Colonic mucosa (tissue), 4 donors: ENCODE measurements around the gene GATAD2B. TPM values are rescaled to one million over a fixed set of nuclear protein-coding genes. Genes with fewer than 3 reads are reported as not detected.

Experiments used
- DNase-seq: peaks from one replicate; pipeline ENCODE4 v3.0.0-alpha.2; 2020
- H3K27ac ChIP-seq: fragments of 200-600 bp; one replicate; pipeline ENCODE4 v1.8.0; 2021
- H3K27me3 ChIP-seq: fragments of 200-600 bp; one replicate; pipeline ENCODE4 v1.8.0; 2021
- H3K36me3 ChIP-seq: fragments of 200-600 bp; one replicate; pipeline ENCODE4 v1.8.0; 2021
- H3K4me1 ChIP-seq: fragments of 200-600 bp; one replicate; pipeline ENCODE4 v1.8.0; 2021; ENCODE audit warnings: mild to moderate bottlenecking
- H3K4me3 ChIP-seq: fragments of 200-600 bp; one replicate; pipeline ENCODE4 v1.8.0; 2021
- H3K9ac ChIP-seq, 2 donors: one replicate each; pipeline ENCODE4 v1.7.0; 2013; ENCODE audit warnings: control low read depth in 2 of 2, low read depth in 2 of 2, low read length in 2 of 2
- H3K9me3 ChIP-seq: fragments of 200-600 bp; one replicate; pipeline ENCODE4 v1.8.0; 2021
- intact Hi-C: fragments of 100-400 bp; cut with DNase I; formaldehyde crosslinking; loops from one replicate; pipeline ENCODE4 v1.14.1; 2022
- total RNA-seq, 2 donors: library from RNA; stranded (reverse); fragmentation: NEBNext Ultra II Directional in 1 of 2; extraction: Animal tissue kit (Norgen Biotek cat#: 25700) in 1 of 2; gene quantifications; one replicate each; pipeline ENCODE4 v1.2.1, GENCODE V29; 2021
- TF ChIP-seq, protein P1 (sequence below): fragments of 200-600 bp; IDR thresholded peaks from one replicate; pipeline ENCODE4 v1.8.0; 2022; ENCODE audit warnings: antibody characterized with exemption, mild to moderate bottlenecking
- donor health status: healthy.
- donor health status: DM: no; HTN: no; CAD: no.
- donor health status: DM: no; HTN: no; CAD: no.

Gene GATAD2B
- total RNA-seq, 2 donors from 2014 or later, result 32.5 to 36.5 TPM

- Histone ChIP-seq H3K4me1 (peaks cover 23% of the 10 kb centered on the region), H3K9ac (peak overlapping the region in 1 of 2 donors; percentile 21), H3K4me3 (no peak overlapping the region), H3K27ac (no peak overlapping the region), H3K36me3 (peaks cover 11% of the 10 kb centered on the region), H3K27me3 (no peaks in the 10 kb centered on the region), H3K9me3 (no peaks in the 10 kb centered on the region)
- no peak for DNase-seq
- TF ChIP-seq, protein P1, sequence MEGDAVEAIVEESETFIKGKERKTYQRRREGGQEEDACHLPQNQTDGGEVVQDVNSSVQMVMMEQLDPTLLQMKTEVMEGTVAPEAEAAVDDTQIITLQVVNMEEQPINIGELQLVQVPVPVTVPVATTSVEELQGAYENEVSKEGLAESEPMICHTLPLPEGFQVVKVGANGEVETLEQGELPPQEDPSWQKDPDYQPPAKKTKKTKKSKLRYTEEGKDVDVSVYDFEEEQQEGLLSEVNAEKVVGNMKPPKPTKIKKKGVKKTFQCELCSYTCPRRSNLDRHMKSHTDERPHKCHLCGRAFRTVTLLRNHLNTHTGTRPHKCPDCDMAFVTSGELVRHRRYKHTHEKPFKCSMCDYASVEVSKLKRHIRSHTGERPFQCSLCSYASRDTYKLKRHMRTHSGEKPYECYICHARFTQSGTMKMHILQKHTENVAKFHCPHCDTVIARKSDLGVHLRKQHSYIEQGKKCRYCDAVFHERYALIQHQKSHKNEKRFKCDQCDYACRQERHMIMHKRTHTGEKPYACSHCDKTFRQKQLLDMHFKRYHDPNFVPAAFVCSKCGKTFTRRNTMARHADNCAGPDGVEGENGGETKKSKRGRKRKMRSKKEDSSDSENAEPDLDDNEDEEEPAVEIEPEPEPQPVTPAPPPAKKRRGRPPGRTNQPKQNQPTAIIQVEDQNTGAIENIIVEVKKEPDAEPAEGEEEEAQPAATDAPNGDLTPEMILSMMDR, result no peak
- intact Hi-C loops, result no loop called here
Measured at GRCh38 chr1:153961421-153961820, 38.6 kb upstream of the GATAD2B start.

- H3K9ac ChIP-seq, result no peak overlapping the region
- TF ChIP-seq, protein P1, result no peak
- intact Hi-C loops, result no loop called here
- peaks cover 11% of the 10 kb centered on the region for H3K36me3 ChIP-seq
- H3K27me3 ChIP-seq, result no peaks in the 10 kb centered on the region
- DNase-seq, result no peak
- no peak overlapping the region for H3K4me3 ChIP-seq
- H3K9me3 ChIP-seq, result no peaks in the 10 kb centered on the region
- H3K27ac ChIP-seq, result no peak overlapping the region
- peaks cover 14% of the 10 kb centered on the region for H3K4me1 ChIP-seq
Measured at GRCh38 chr1:153960206-153960605, 37.4 kb upstream of the GATAD2B start.

DNA sequence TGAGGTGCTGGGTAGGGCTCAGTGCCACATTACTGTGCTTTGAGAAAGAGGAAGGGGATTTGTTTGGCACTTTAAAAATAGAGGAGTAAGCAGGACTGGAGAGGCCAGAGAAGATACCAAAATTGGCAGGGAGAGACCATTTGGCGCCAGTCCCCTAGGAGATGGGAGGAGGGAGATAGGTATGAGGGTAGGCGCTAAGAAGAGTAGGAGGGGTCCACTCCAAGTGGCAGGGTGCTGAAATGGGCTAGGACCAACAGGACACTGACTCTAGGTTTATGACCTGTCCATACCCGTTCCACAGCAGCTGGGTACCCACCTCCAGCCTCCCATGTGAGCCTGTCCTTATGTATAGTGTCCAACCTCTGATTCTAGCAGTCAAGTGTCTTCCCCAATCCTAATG, 36.7 kb upstream of the GATAD2B start:
- Histone ChIP-seq H3K4me3 (no peak overlapping the region), H3K9me3 (no peaks in the 10 kb centered on the region), H3K27ac (no peak overlapping the region), H3K27me3 (no peaks in the 10 kb centered on the region), H3K36me3 (peaks cover 11% of the 10 kb centered on the region), H3K9ac (no peak overlapping the region), H3K4me1 (peaks cover 14% of the 10 kb centered on the region)
- intact Hi-C loops, result no loop called here
- TF ChIP-seq, protein P1, result no peak
- DNase-seq, result no peak

DNA sequence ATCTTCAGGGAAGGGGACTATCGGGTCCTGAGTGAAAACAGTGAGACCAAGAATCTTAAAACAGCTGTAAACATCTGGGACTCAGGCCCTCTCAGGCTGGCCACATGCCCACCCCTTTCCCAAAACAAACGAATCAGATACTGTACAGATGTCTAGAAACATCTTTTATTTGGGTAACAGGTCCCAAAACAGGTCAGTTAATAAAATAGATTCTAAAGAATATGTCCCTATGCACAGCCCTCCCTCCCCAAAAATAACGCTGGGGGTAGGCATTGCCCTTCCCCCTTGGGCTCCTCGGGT, 36.1 kb upstream of the GATAD2B start:
- Histone ChIP-seq H3K9me3 (no peaks in the 10 kb centered on the region), H3K27ac (peak overlapping the region; percentile 98), H3K4me1 (peaks cover 14% of the 10 kb centered on the region), H3K27me3 (no peaks in the 10 kb centered on the region), H3K4me3 (peak overlapping the region; percentile 80), H3K36me3 (peaks cover 11% of the 10 kb centered on the region), H3K9ac (peak overlapping the region in 1 of 2 donors; percentile 95)
- no peak for DNase-seq
- intact Hi-C loops, result no loop called here
- TF ChIP-seq, protein P1, result no peak

GRCh38 chr1:153958111-153958960, 35.6 kb upstream of the GATAD2B start, which contains the start of gene CRTC2:
Gene CRTC2, minus strand, starts transcription at chr1:153958612. Its CDS starts 115 bp downstream, at chr1:153958497.
- TF ChIP-seq, protein P1, result no peak
- Histone ChIP-seq H3K4me3 (peak within 1 kb of the TSS; percentile 80), H3K27ac (peak within 1 kb of the TSS; percentile 98), H3K9ac (peak within 1 kb of the TSS; percentile 92 to 95), H3K9me3 (no peaks in the 10 kb centered on the region), H3K27me3 (no peaks in the 10 kb centered on the region), H3K4me1 (peaks cover 14% of the 10 kb centered on the region), H3K36me3 (peaks cover 11% of the 10 kb centered on the region)
- peak; percentile 99 for DNase-seq
- intact Hi-C loops, result no loop called here
